Measurements from ENCODE around the gene PRORP. TPM values are rescaled to one million over a fixed set of nuclear protein-coding genes. Genes with fewer than 3 reads are reported as not detected.
"Not testable (repeated sequence)": the region's sequence is repeated elsewhere in the genome, so short reads cannot be mapped to it uniquely, and the experiment has no call there.

Gene PRORP
- total RNA-seq, 1 experiment from 2014 or later, result 32.7 TPM

GRCh38 chr14:35124127-35124526, 1.8 kb downstream of the PRORP start:
- in situ Hi-C loops (cut with HindIII; ENCODE audit: low pct_unique_long_range_greater_than_20kb, low sequenced_read_pairs), result no loop called here
- no peak for DNase-seq (ENCODE audit: low read depth, low spot score)

- peak; percentile 47 for DNase-seq (ENCODE audit: low read depth, low spot score)
- in situ Hi-C loops (cut with HindIII; ENCODE audit: low pct_unique_long_range_greater_than_20kb, low sequenced_read_pairs), result no loop called here
Measured at GRCh38 chr14:35133542-35134328, 11.4 kb downstream of the PRORP start.

GRCh38 chr14:35134329-35135123, 12.2 kb downstream of the PRORP start:
- in situ Hi-C loops (cut with HindIII; ENCODE audit: low pct_unique_long_range_greater_than_20kb, low sequenced_read_pairs), result no loop called here
- DNase-seq (ENCODE audit: low read depth, low spot score), result peak; percentile 92

- in situ Hi-C loops (cut with HindIII; ENCODE audit: low pct_unique_long_range_greater_than_20kb, low sequenced_read_pairs), result no loop called here
Measured at GRCh38 chr14:35138585-35138984, 16.2 kb downstream of the PRORP start.

GRCh38 chr14:35140718-35141581, 18.6 kb downstream of the PRORP start:
- DNase-seq (ENCODE audit: low read depth, low spot score), result no peak

More at GRCh38 chr14:35138585-35138984, 16.2 kb downstream of the PRORP start:
- no peak for DNase-seq (ENCODE audit: low read depth, low spot score)

GRCh38 chr14:35144029-35144428, 21.7 kb downstream of the PRORP start:
- no peak for DNase-seq (ENCODE audit: low read depth, low spot score)
- in situ Hi-C loops (cut with HindIII; ENCODE audit: low pct_unique_long_range_greater_than_20kb, low sequenced_read_pairs), result no loop called here

More at GRCh38 chr14:35140718-35141581, 18.6 kb downstream of the PRORP start:
- in situ Hi-C loops (cut with HindIII; ENCODE audit: low pct_unique_long_range_greater_than_20kb, low sequenced_read_pairs), result no loop called here

GRCh38 chr14:35146711-35147149, 24.4 kb downstream of the PRORP start:
- in situ Hi-C loops (cut with HindIII; ENCODE audit: low pct_unique_long_range_greater_than_20kb, low sequenced_read_pairs), result no loop called here
- DNase-seq (ENCODE audit: low read depth, low spot score), result no peak

- no peak for DNase-seq (ENCODE audit: low read depth, low spot score)
- in situ Hi-C loops (cut with HindIII; ENCODE audit: low pct_unique_long_range_greater_than_20kb, low sequenced_read_pairs), result no loop called here
Measured at GRCh38 chr14:35147186-35147585, 24.8 kb downstream of the PRORP start.

GRCh38 chr14:35147711-35148110, 25.4 kb downstream of the PRORP start:
- no peak for DNase-seq (ENCODE audit: low read depth, low spot score)
- in situ Hi-C loops (cut with HindIII; ENCODE audit: low pct_unique_long_range_greater_than_20kb, low sequenced_read_pairs), result no loop called here

GRCh38 chr14:35149239-35149638, 26.9 kb downstream of the PRORP start:
- DNase-seq (ENCODE audit: low read depth, low spot score), result no peak
- in situ Hi-C loops (cut with HindIII; ENCODE audit: low pct_unique_long_range_greater_than_20kb, low sequenced_read_pairs), result no loop called here

GRCh38 chr14:35152531-35152930, 30.2 kb downstream of the PRORP start:
- in situ Hi-C loops (cut with HindIII; ENCODE audit: low pct_unique_long_range_greater_than_20kb, low sequenced_read_pairs); DNase-seq (ENCODE audit: low read depth, low spot score): not testable (repeated sequence)

- in situ Hi-C loops (cut with HindIII; ENCODE audit: low pct_unique_long_range_greater_than_20kb, low sequenced_read_pairs), result no loop called here
- DNase-seq (ENCODE audit: low read depth, low spot score), result no peak
Measured at GRCh38 chr14:35154016-35154415, 31.7 kb downstream of the PRORP start.

GRCh38 chr14:35155962-35156361, 33.6 kb downstream of the PRORP start:
- DNase-seq (ENCODE audit: low read depth, low spot score), result peak; percentile 14
- in situ Hi-C loops (cut with HindIII; ENCODE audit: low pct_unique_long_range_greater_than_20kb, low sequenced_read_pairs), result no loop called here

GRCh38 chr14:35158491-35158890, 36.1 kb downstream of the PRORP start:
- no peak for DNase-seq (ENCODE audit: low read depth, low spot score)
- in situ Hi-C loops (cut with HindIII; ENCODE audit: low pct_unique_long_range_greater_than_20kb, low sequenced_read_pairs), result no loop called here

- in situ Hi-C loops (cut with HindIII; ENCODE audit: low pct_unique_long_range_greater_than_20kb, low sequenced_read_pairs), result no loop called here
- no peak for DNase-seq (ENCODE audit: low read depth, low spot score)
Measured at GRCh38 chr14:35158951-35159653, 36.8 kb downstream of the PRORP start.

- in situ Hi-C loops (cut with HindIII; ENCODE audit: low pct_unique_long_range_greater_than_20kb, low sequenced_read_pairs), result no loop called here
- DNase-seq (ENCODE audit: low read depth, low spot score), result no peak
Measured at GRCh38 chr14:35159742-35160409, 37.5 kb downstream of the PRORP start.

- no peak for DNase-seq (ENCODE audit: low read depth, low spot score)
- in situ Hi-C loops (cut with HindIII; ENCODE audit: low pct_unique_long_range_greater_than_20kb, low sequenced_read_pairs), result no loop called here
Measured at GRCh38 chr14:35161231-35161630, 38.9 kb downstream of the PRORP start.
